GM12874 (cell line): ENCODE results near the gene NCOR2.

Experiments used
- CTCF ChIP-seq: IDR thresholded peaks from 2 replicates; pipeline ENCODE4 v1.5.1; 2011; ENCODE audit warnings: low read depth, mild to moderate bottlenecking, control low read depth, low read length, moderate library complexity; ENCODE audit not compliant: insufficient read depth

Gene NCOR2

GRCh38 chr12:124555168-124556073, 12.0 kb downstream of the NCOR2 start:
- no peak for TF ChIP-seq CTCF

- no peak for TF ChIP-seq CTCF
Measured at GRCh38 chr12:124554429-124555029, 12.9 kb downstream of the NCOR2 start.

GRCh38 chr12:124553862-124554428, 13.5 kb downstream of the NCOR2 start:
- no peak for TF ChIP-seq CTCF

GRCh38 chr12:124551268-124552144, 15.9 kb downstream of the NCOR2 start:
- no peak for TF ChIP-seq CTCF

- no peak for TF ChIP-seq CTCF
Measured at GRCh38 chr12:124550123-124551089, 17.0 kb downstream of the NCOR2 start.

- no peak for TF ChIP-seq CTCF
Measured at GRCh38 chr12:124549629-124550028, 17.8 kb downstream of the NCOR2 start.
